ENCODE results near the gene MUC22. TPM values are rescaled to one million over a fixed set of nuclear protein-coding genes. Genes with fewer than 3 reads are reported as not detected.

Gene MUC22
- total and polyA plus RNA-seq, 10 of the 15 experiments (the other 5 are each of a cell fraction or from before 2014, with no cell fraction given), result under 0.01 to 0.09 (median 0.04) TPM; not detected in 4

GRCh38 chr6:31005249-31006020 lies 4.8 kb upstream of the MUC22 start (continued):
- TF ChIP-seq, protein P1, sequence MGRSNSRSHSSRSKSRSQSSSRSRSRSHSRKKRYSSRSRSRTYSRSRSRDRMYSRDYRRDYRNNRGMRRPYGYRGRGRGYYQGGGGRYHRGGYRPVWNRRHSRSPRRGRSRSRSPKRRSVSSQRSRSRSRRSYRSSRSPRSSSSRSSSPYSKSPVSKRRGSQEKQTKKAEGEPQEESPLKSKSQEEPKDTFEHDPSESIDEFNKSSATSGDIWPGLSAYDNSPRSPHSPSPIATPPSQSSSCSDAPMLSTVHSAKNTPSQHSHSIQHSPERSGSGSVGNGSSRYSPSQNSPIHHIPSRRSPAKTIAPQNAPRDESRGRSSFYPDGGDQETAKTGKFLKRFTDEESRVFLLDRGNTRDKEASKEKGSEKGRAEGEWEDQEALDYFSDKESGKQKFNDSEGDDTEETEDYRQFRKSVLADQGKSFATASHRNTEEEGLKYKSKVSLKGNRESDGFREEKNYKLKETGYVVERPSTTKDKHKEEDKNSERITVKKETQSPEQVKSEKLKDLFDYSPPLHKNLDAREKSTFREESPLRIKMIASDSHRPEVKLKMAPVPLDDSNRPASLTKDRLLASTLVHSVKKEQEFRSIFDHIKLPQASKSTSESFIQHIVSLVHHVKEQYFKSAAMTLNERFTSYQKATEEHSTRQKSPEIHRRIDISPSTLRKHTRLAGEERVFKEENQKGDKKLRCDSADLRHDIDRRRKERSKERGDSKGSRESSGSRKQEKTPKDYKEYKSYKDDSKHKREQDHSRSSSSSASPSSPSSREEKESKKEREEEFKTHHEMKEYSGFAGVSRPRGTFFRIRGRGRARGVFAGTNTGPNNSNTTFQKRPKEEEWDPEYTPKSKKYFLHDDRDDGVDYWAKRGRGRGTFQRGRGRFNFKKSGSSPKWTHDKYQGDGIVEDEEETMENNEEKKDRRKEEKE (IDR thresholded peaks at IDR 0.05), result no peak
- peak; percentile 72 for TF ChIP-seq RUNX3 (IDR thresholded peaks at IDR 0.05; ENCODE audit: low read length)
- peak; percentile 79 for TF ChIP-seq EED (IDR thresholded peaks at IDR 0.05; ENCODE audit: low read depth)
- TF ChIP-seq ATF2 (IDR thresholded peaks at IDR 0.05; ENCODE audit: low read length), result peak; percentile 54; the same call in 1 of the 2 replicates
- TF ChIP-seq RAD51 (IDR thresholded peaks at IDR 0.05), result no peak
- no peak for TF ChIP-seq WRNIP1 (IDR thresholded peaks at IDR 0.05; ENCODE audit: borderline replicate concordance, low read depth, low read length)
- TF ChIP-seq LARP7 (IDR thresholded peaks at IDR 0.05), result no peak
- no peak for TF ChIP-seq EP300 (IDR thresholded peaks at IDR 0.05; ENCODE audit: borderline replicate concordance in 1 of 2, control insufficient read depth in 1 of 2, low read depth in 2 of 2, low read length in 2 of 2)
- TF ChIP-seq ZSCAN29 (IDR thresholded peaks at IDR 0.05), result no peak

Data from GM12878 (cell line).